HG02870 (cell line): ENCODE results near the gene WIPF3.

Experiments used
- ATAC-seq: cut with Tn5 transposase; IDR thresholded peaks from one replicate; pipeline ENCODE4 v1.9.1; 2021; ENCODE audit warnings: mild to moderate bottlenecking, moderate library complexity; ENCODE audit not compliant: unreplicated experiment

The WIPF3 gene, protein sequence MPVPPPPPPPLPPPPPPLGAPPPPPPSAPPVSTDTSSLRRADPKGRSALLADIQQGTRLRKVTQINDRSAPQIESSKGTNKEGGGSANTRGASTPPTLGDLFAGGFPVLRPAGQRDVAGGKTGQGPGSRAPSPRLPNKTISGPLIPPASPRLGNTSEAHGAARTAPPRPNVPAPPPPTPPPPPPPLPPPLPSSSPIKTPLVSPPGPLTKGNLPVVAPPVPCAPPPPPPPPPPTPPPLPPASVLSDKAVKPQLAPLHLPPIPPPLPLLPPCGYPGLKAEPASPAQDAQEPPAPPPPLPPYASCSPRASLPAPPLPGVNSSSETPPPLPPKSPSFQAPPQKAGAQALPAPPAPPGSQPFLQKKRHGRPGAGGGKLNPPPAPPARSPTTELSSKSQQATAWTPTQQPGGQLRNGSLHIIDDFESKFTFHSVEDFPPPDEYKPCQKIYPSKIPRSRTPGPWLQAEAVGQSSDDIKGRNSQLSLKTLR

DNA sequence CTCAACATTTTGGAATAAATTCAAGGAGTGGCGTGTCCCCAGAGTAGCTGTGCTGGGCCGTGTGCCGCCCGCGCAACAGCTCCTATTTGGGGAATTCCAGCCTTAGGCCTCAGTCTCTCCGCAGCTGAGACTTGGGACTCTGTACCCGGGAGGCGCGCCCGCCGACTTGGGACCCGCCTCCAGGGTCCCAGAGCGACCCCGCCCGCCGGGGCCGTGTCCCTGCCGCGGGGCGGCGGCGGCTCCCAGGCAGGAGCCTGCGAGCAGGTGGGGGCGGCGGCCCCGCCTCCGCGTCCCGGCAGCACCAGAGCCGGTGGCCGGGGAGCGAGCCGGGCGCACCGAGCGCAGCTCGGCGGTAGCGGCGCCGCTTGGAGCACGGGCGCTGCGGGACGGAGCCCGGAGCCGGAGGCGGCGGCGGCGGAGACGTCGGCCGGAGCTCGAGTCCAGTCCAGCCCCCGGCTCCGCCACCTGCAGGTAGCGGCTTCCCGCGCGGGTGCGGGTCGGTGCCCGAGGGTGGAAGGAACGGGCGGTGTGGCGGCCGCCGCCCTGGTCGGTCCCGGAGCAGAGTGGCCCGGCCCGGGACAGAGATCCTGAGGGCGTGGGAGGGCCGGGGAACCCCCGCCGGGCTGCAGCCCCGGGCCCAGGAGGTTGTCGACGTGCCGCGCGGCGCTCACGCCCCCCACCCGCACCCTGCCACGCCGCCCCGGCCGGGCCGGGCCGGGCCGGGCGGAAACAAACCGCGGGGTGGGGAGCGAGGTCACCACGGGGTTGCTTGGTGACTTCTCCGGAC, at the start of gene WIPF3:
Gene WIPF3, plus strand, starts transcription at position 301 of the 787 bp plus-strand sequence. CDS start 28,217 bp downstream, outside the sequence.
- no peak for ATAC-seq

DNA sequence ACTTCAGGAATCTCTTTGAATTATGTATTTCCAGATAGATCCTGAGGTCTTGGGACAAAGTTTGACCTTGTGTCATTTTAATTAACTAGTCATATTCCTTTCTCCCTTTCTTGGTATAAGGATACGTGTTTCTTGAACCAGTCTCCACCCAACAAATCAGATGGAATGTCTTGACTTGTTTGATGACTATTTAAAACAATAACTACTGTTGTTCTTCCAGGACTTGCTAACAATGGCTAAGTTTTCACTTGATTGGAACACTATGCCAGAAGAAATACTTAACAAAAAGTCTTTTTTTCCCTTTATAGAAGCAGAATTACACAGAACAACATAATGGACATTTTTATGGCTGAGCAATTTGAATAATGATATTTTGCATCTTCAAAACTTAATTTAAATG, 43.0 kb upstream of the WIPF3 start:
- no peak for ATAC-seq

- ATAC-seq = no peak
Observed at GRCh38 chr7:29764227-29764626, 42.1 kb upstream of the WIPF3 start.

DNA sequence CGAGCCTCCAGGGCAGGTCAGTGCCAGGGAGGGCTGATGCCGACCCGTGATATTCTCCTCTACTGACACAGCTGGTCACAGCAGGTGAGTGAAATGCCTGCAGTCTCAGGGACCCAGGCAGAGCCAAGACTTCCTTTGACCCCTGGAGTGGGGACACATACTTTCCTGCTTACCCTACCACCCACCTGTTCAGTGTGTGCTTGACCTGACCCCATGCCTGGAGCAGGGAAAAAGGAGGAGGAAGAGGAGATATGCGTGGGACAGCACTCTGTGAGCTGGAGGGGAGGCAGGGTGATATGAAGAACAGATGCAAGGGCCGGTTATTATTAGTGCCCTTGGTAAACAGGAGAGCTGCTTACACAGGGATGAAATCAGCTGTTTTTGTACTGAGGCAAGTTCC, 40.8 kb upstream of the WIPF3 start:
- no peak for ATAC-seq

- ATAC-seq = no peak
Observed at GRCh38 chr7:29770371-29770770, 35.9 kb upstream of the WIPF3 start.

DNA sequence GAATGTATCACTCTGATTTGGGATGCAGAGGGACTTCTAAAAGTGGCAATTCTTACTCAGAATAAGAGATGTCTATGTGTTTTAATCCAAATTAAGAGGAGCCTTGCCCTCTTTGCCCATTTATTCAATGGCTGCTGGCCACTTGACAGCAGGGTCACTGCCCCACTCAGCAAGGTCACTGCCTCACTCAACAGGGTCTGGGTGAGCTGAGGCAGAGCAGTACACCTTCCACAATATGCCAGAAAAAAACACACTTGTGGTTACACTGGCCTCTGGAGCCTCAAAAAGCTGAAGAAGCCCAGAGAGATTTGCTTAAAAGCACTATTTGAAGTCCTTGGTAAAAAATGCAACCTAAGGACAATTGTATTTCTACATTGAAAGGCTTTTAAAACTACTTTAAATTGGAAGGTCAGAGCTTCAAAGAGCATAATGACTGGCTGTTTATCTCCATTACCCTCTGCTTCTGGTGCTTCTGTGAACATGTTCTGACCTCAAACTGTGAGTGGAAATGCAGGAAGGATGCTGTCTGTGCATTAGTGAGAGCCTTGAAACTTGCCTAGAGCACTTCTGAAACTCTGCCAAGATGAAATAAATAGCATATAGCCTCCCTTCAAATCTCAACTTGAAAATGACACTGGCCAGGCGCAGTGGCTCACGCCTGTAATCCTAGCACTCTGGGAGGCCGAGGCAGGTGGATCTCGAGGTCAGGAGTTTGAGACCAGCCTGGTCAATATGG, 35.1 kb upstream of the WIPF3 start:
- no peak for ATAC-seq

DNA sequence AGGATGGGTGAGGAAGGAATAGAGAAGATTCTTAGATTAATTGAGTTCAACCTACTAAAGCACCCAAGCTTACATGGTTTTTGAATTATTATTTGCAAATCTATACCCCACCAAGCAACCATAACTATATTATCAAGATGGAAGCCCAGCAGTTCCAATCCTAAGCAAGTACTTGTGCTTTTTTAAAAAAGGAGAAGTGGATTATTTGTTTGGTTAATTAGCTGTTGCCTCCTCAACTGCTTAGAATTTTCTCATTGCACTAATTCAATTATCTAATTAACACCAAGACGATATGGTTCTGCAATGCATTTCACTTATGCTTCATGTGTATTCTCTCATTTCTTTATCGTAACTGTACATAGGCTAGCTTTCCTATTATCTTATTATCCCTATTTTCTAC, 27.3 kb upstream of the WIPF3 start:
- ATAC-seq = no peak

DNA sequence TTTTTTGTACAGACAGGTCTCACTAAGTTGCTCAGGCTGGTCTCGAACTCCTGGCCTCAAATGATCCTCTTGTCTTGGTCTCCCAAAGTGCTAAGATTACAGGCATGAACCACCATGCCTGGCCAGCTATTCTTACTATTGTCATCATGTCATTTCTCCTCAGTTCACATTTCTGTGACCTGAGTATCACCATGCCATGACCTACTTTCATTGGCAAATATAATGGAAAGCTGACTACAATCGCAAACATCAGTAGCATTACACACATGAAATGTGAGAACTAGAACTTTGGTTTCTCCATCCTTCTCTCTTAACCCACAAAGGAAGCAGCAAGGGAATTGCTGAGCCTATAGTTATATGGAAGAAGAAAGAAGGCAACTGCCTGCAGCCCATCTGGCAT, 26.0 kb upstream of the WIPF3 start:
- ATAC-seq = no peak

DNA sequence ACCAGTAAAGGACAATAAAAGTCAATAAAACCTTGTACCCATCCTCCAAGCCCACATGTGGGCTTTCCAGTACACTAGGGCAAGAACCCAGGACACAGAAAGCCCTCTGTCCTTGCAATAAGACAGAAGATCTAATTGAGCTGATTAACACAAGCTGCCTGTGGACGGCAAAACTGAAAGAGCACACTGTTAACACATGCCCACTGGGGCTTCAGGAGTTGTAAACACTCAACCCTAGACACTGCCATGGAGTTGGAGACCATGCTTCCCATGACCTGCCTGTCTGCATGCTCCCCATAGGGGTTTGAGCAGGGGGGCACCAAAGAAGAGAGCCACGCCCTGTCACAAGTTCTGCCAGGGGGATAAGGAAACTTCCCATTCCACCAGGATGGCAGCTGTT, 22.6 kb upstream of the WIPF3 start:
- ATAC-seq = no peak

DNA sequence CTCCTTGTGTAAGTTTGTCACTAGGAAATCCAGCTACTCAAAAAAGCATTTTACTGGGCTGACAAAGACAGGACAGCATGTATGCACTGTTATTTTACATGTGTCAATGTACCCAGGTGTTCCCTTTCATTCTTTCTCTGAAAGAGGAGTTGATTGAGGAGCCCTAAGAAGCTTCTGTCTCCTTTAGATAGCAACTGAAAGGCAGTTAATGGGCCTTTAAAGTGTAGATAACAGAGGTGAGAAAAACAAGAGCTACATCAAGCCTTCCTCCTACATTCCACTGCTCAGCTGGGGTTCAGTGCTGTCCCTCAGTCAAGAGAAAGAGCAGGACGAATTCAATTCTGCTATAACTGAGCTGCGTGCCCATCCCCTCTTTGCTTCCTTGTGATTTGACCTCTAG, 12.8 kb upstream of the WIPF3 start:
- no peak for ATAC-seq

DNA sequence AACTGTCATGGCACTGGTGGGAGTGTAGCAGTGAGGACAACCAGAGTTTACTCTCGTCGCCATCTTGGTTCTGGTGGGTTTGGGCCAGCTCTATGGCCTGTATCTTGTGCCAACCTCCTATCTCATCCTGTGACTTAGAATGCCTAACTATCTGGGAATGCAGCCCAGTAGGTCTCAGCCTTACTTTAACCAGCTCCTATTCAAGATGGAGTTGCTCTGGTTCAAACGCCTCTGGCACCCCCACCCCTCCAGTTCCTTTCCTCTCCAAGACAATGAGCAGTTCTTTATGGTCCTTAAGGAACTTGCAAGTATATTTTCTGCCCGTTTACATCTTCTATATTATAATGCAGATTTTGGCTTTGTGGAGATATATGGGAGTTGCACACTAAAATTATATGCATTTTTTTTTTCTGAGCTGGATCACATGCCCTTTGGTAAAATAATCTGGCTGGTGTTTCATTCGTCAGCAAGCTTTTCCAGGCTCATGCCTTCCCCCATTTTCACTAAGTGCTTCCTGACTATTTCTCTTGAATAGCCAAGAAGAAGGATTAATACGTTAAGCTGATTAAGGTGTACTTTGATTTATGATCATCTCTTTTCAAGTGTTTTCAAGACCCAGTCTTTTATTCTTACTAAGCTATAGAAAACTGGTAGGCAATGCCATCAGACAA, 11.2 kb upstream of the WIPF3 start:
- no peak for ATAC-seq

DNA sequence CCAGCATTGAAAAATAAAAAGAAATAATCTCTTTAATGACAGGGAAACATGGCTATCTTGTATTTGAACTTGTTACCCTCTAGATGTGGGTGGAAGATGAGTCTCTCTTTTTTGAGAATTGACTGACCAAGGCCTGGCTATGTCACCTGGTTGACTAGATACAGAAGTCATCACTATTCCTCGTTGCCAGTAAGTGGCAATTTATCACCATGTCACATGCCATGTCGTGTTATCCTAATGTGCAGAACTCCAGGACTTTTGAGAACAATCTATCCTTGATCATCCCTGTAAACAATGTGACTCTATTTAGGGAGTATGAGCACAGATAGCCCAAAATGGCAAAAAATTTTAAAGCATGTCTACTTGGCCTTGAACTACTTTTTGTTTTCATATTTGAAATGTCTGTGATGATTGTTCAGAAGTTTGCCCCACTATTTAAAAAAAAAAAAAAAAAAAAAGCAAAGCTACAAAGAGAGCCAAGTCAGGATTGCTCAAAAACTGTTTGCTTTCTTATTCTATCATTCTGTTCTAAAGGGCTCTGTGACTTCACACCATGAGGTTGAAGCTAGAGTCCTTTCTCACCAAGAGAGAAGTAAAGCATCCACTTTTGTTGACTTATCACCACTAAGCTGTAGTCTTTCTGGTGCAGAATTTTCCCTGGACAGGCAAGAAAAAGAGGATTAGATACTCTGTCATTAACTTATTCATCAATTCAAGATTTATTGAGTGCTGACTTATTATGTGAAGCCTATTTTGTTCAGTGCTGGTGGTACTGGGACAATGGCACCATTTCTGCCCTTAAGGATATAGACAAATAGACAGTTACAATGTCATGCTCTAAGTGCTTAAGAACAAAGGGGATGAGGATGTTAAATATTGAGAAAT, 10.4 kb upstream of the WIPF3 start:
- ATAC-seq = no peak

- no peak for ATAC-seq
Observed at GRCh38 chr7:29797112-29797944, 9.0 kb upstream of the WIPF3 start.

GRCh38 chr7:29798422-29798821, 7.9 kb upstream of the WIPF3 start:
- ATAC-seq = no peak

GRCh38 chr7:29801929-29802328, 4.4 kb upstream of the WIPF3 start:
- no peak for ATAC-seq

GRCh38 chr7:29805031-29805430, 1.3 kb upstream of the WIPF3 start:
- no peak for ATAC-seq

GRCh38 chr7:29805886-29806207, 461 bp upstream of the WIPF3 start:
- ATAC-seq = no peak

- no peak for ATAC-seq
Observed at GRCh38 chr7:29806995-29807841, 910 bp downstream of the WIPF3 start.
